Adrenal gland (tissue), 5 donors: ENCODE data around the gene MYO1A.

Source experiments
- POLR2A ChIP-seq, 2 donors: fragments of 450-650 bp; IDR thresholded peaks; one replicate each; pipeline ENCODE4 v1.6.1; 2017; ENCODE audit warnings: antibody characterized with exemption in 2 of 2, mild to moderate bottlenecking in 2 of 2, moderate library complexity in 1 of 2
- TF ChIP-seq, protein P1 (sequence below), 6 experiments: fragments of 450-650 bp in 4 of 6; fragments of 200-600 bp in 2 of 6; sonication (generic) in 1 of 6; IDR thresholded peaks; 1 replicate in 5 of 6; 2 replicates in 1 of 6; pipeline versions ENCODE4 v1.5.1 to v1.8.0; 2016 to 2021; ENCODE audit warnings: antibody characterized with exemption in 6 of 6, mild to moderate bottlenecking in 2 of 6, moderate library complexity in 1 of 6
- donor health status: DM: no; HTN: no; CAD: no.

DNA sequence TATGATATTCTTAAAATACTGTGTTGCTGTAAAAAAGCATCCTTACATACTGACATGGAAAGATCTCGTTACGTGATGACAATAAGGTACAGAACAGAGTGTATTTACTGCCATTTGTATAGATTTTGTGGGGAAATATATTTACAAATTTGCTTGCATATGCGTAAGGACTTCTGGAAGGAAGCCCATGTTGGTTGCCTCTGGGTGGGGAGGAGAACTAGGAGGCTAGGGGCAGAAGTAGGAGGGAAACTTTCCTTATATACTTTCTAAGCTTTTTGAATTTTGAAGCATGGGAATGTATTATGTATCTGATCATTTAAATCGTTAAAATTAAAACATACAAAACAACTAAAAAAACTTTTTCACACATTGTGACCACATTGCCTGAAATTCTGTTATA, 9.7 kb downstream of the MYO1A start:
- TF ChIP-seq, protein P1, sequence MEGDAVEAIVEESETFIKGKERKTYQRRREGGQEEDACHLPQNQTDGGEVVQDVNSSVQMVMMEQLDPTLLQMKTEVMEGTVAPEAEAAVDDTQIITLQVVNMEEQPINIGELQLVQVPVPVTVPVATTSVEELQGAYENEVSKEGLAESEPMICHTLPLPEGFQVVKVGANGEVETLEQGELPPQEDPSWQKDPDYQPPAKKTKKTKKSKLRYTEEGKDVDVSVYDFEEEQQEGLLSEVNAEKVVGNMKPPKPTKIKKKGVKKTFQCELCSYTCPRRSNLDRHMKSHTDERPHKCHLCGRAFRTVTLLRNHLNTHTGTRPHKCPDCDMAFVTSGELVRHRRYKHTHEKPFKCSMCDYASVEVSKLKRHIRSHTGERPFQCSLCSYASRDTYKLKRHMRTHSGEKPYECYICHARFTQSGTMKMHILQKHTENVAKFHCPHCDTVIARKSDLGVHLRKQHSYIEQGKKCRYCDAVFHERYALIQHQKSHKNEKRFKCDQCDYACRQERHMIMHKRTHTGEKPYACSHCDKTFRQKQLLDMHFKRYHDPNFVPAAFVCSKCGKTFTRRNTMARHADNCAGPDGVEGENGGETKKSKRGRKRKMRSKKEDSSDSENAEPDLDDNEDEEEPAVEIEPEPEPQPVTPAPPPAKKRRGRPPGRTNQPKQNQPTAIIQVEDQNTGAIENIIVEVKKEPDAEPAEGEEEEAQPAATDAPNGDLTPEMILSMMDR (IDR thresholded peaks at IDR 0.05): no peak
- TF ChIP-seq POLR2A (IDR thresholded peaks at IDR 0.05): no peak
